Hepatocyte (in vitro differentiated cells): Measurements from ENCODE around the gene CMIP. TPM values are rescaled to one million over a fixed set of nuclear protein-coding genes. Genes with fewer than 3 reads are reported as not detected.

Experiments
- DNase-seq: peaks from one replicate; pipeline ENCODE4 v3.0.0-alpha.2; 2016; ENCODE audit warnings: low spot score
- H2AFZ ChIP-seq: fragments of 200-600 bp; sonication (generic); 2 replicates; pipeline ENCODE4 v1.6.0; 2016; ENCODE audit warnings: antibody characterized with exemption, mild to moderate bottlenecking
- H3K27ac ChIP-seq: fragments of 200-600 bp; sonication (generic); 2 replicates; pipeline ENCODE4 v1.5.1; 2016; ENCODE audit warnings: mild to moderate bottlenecking
- H3K27me3 ChIP-seq: fragments of 200-600 bp; sonication (generic); 2 replicates; pipeline ENCODE4 v1.6.1; 2016
- H3K36me3 ChIP-seq: fragments of 200-600 bp; sonication (generic); replicated peaks from 2 replicates; pipeline ENCODE4 v1.5.1; 2016; ENCODE audit warnings: low read depth; ENCODE audit not compliant: insufficient read depth
- H3K4me1 ChIP-seq: fragments of 200-600 bp; sonication (generic); 2 replicates; pipeline ENCODE4 v1.5.1; 2016; ENCODE audit warnings: mild to moderate bottlenecking, moderate library complexity; ENCODE audit not compliant: insufficient read depth
- H3K4me2 ChIP-seq: fragments of 200-600 bp; sonication (generic); 2 replicates; pipeline ENCODE4 v1.6.0; 2016
- H3K4me3 ChIP-seq: fragments of 200-600 bp; sonication (generic); 2 replicates; pipeline ENCODE4 v1.5.1; 2016; ENCODE audit warnings: mild to moderate bottlenecking
- H3K79me2 ChIP-seq: fragments of 200-600 bp; sonication (generic); 2 replicates; pipeline ENCODE4 v1.6.0; 2017; ENCODE audit warnings: mild to moderate bottlenecking
- H3K9me2 ChIP-seq: fragments of 200-600 bp; sonication (generic); replicated peaks from 2 replicates; pipeline ENCODE4 v1.6.0; 2017; ENCODE audit warnings: mild to moderate bottlenecking; ENCODE audit not compliant: insufficient read depth
- H3K9me3 ChIP-seq: fragments of 200-600 bp; sonication (generic); 2 replicates; pipeline ENCODE4 v1.5.1; 2016; ENCODE audit warnings: low read depth, mild to moderate bottlenecking
- H4K20me1 ChIP-seq: fragments of 200-600 bp; sonication (generic); 2 replicates; pipeline ENCODE4 v1.6.0; 2016; ENCODE audit warnings: mild to moderate bottlenecking; ENCODE audit not compliant: insufficient read depth, poor library complexity, severe bottlenecking
- CTCF ChIP-seq: fragments of 200-600 bp; sonication (generic); IDR thresholded peaks from 2 replicates; pipeline ENCODE4 v1.5.1; 2016; ENCODE audit warnings: antibody characterized with exemption, mild to moderate bottlenecking; ENCODE audit not compliant: poor library complexity
- EZH2 ChIP-seq: fragments of 200-600 bp; sonication (generic); IDR thresholded peaks from 2 replicates; pipeline ENCODE4 v1.6.1; 2016; ENCODE audit warnings: antibody characterized with exemption, mild to moderate bottlenecking, borderline replicate concordance
- EZH2phosphoT487 ChIP-seq: fragments of 200-600 bp; sonication (generic); IDR thresholded peaks from one replicate; pipeline ENCODE4 v1.6.1; 2018; ENCODE audit warnings: antibody characterized with exemption, mild to moderate bottlenecking, low read depth, moderate library complexity; ENCODE audit not compliant: unreplicated experiment, severe bottlenecking
- WGBS: methylation state at CpG from one replicate; pipeline ENCODE4 v1.1.6; 2016; ENCODE audit warnings: low lambda C conversion rate; ENCODE audit errors: missing lambda C conversion rate; 5-methylcytosine and 5-hydroxymethylcytosine counted together
- polyA plus RNA-seq: library from polyadenylated mRNA; unstranded; fragments of >200 nt; fragmentation: Nextera tagmentation; extraction: Ambion mirVana; gene quantifications from 2 replicates; pipeline ENCODE4 v1.2.1, GENCODE V29; 2016
- total RNA-seq: library from RNA; depleted of rRNA; stranded (reverse); fragments of >200 nt; gene quantifications from 2 replicates; pipeline ENCODE4 v1.2.3, GENCODE V29; 2014

The CMIP gene
- total and polyA plus RNA-seq, 2 experiments from 2014 or later, result 5.8 to 17.8 TPM

- H3K9me3 ChIP-seq, result no peaks in the 10 kb centered on the region
- TF ChIP-seq EZH2 (no peak), EZH2phosphoT487 (no peak), CTCF (no peak)
- H3K27ac ChIP-seq, result no peak overlapping the region
- WGBS, result 98% methylated on average over 14 of the region's 14 CpGs
- H3K79me2 ChIP-seq, result peaks cover 5% of the 10 kb centered on the region
- H3K4me1 ChIP-seq, result peaks cover 1% of the 10 kb centered on the region
- H2AFZ ChIP-seq, result no peak overlapping the region
- H3K4me2 ChIP-seq, result no peak overlapping the region
- H3K36me3 ChIP-seq, result no peaks in the 10 kb centered on the region
- no peak overlapping the region for H3K4me3 ChIP-seq
- H3K9me2 ChIP-seq, result no peaks in the 10 kb centered on the region
- H3K27me3 ChIP-seq, result no peaks in the 10 kb centered on the region
- DNase-seq, result no peak
- H4K20me1 ChIP-seq, result peaks cover 5% of the 10 kb centered on the region
Observed at GRCh38 chr16:81681311-81681710, 236.7 kb downstream of the CMIP start.

- Histone ChIP-seq H4K20me1 (peaks cover 5% of the 10 kb centered on the region), H3K27me3 (no peaks in the 10 kb centered on the region), H3K9me3 (no peaks in the 10 kb centered on the region), H2AFZ (no peak overlapping the region), H3K79me2 (peaks cover 5% of the 10 kb centered on the region), H3K4me3 (no peak overlapping the region), H3K4me1 (no peaks in the 10 kb centered on the region), H3K4me2 (no peak overlapping the region), H3K27ac (no peak overlapping the region), H3K9me2 (no peaks in the 10 kb centered on the region), H3K36me3 (no peaks in the 10 kb centered on the region)
- no peak for DNase-seq
- TF ChIP-seq EZH2 (no peak), CTCF (no peak), EZH2phosphoT487 (no peak)
- 92% methylated on average over 13 of the region's 13 CpGs for WGBS
Observed at GRCh38 chr16:81684242-81684837, 239.7 kb downstream of the CMIP start.

GRCh38 chr16:81684901-81685300 lies 240.3 kb downstream of the CMIP start:
- H3K36me3 ChIP-seq, result no peaks in the 10 kb centered on the region
- no peak overlapping the region for H3K4me2 ChIP-seq
- no peak for TF ChIP-seq EZH2
- no peak for TF ChIP-seq EZH2phosphoT487
- no peak for TF ChIP-seq CTCF

More at GRCh38 chr16:81684901-81685300, 240.3 kb downstream of the CMIP start:
- Histone ChIP-seq H3K27me3 (no peaks in the 10 kb centered on the region), H3K27ac (no peak overlapping the region), H3K4me1 (no peaks in the 10 kb centered on the region), H4K20me1 (peaks cover 5% of the 10 kb centered on the region), H3K9me3 (no peaks in the 10 kb centered on the region), H2AFZ (no peak overlapping the region), H3K79me2 (peaks cover 5% of the 10 kb centered on the region), H3K9me2 (no peaks in the 10 kb centered on the region), H3K4me3 (no peak overlapping the region)
- 91% methylated on average over 10 of the region's 12 CpGs for WGBS
- no peak for DNase-seq
